ENCODE data around the gene TMEM125. TPM values are rescaled to one million over a fixed set of nuclear protein-coding genes. Genes with fewer than 3 reads are reported as not detected.

The TMEM125 gene
- total and polyA plus RNA-seq, 2 experiments from 2014 or later: not detected

DNA sequence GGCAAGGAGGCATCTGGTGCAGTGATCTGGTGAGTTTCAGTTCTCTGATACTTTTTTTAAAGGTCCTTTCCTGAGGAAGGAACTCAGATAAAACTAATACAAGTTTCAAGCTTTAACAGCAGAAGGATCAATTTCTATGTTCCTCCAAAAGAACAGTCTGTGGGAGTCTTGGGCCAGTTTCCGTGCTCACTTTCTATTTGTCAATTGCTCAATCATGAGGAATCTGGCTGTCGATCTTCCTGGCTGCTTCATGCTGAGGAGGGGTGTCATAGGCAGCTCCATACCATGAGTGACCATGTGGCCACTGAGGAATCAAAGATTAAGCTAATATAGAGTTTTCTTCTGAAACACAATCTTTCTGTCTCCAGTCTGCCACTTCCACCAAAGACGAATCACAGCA lies 11.4 kb upstream of the TMEM125 start:
- 44 to 48% methylated on average over 3 of the region's 3 CpGs for WGBS, 2 experiments (ENCODE audit: low coverage in 1 of 2, low lambda C conversion rate in 2 of 2, missing lambda C conversion rate in 2 of 2)
- TF ChIP-seq EZH2phosphoT487 (IDR thresholded peaks at IDR 0.05; ENCODE audit: insufficient read depth, low read depth) (no peak), EZH2 (IDR thresholded peaks at IDR 0.05; ENCODE audit: insufficient read depth, poor library complexity, severe bottlenecking) (no peak)
- no peaks in the 10 kb centered on the region for H3K9me2 ChIP-seq (ENCODE audit: insufficient read depth)
- H3K27me3 ChIP-seq (replicated peaks; ENCODE audit: insufficient read depth): peaks cover 4% of the 10 kb centered on the region
- no peak overlapping the region for H3K9ac ChIP-seq
- no peaks in the 10 kb centered on the region for H3K4me1 ChIP-seq (ENCODE audit: insufficient read depth)
- no peak overlapping the region for H2AFZ ChIP-seq
- no peak overlapping the region for H3K4me3 ChIP-seq
- DNase-seq: no peak
- in situ Hi-C loops (cut with MboI): no loop called here
- no peak overlapping the region for H3K4me2 ChIP-seq (ENCODE audit: unreplicated experiment)
- H3K79me2 ChIP-seq (ENCODE audit: insufficient read depth): no peaks in the 10 kb centered on the region
- H3K27ac ChIP-seq: no peak overlapping the region
- H4K20me1 ChIP-seq (ENCODE audit: insufficient read depth): no peaks in the 10 kb centered on the region
- no peaks in the 10 kb centered on the region for H3K36me3 ChIP-seq (ENCODE audit: low read depth)
- H3K9me3 ChIP-seq (ENCODE audit: low read depth): no peaks in the 10 kb centered on the region
- no peaks in the 10 kb centered on the region for H3F3A ChIP-seq (ENCODE audit: insufficient read depth)

DNA sequence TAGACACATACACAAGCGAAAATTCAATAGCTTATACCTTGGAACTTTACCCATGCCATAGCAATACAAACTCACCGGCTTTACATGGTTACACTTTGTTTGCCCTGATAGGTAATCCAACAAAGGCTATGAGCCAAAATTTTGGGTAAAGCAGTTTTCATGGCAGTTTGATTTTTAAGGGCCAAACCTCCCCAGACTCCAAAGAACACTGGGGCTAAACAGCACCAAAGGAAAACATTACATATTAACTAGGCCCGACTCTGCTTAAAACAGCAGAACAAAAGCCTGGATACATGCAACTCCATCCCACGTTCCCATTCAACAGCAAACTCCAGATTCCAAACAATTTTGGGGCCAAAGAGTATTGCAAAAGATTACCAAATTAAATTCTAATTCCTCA lies 4.4 kb upstream of the TMEM125 start:
- H3K27ac ChIP-seq: no peak overlapping the region
- H3K4me1 ChIP-seq (ENCODE audit: insufficient read depth): no peaks in the 10 kb centered on the region
- H4K20me1 ChIP-seq (ENCODE audit: insufficient read depth): no peaks in the 10 kb centered on the region
- H2AFZ ChIP-seq: no peak overlapping the region
- no peak for TF ChIP-seq EZH2 (IDR thresholded peaks at IDR 0.05; ENCODE audit: insufficient read depth, poor library complexity, severe bottlenecking)
- H3F3A ChIP-seq (ENCODE audit: insufficient read depth): no peaks in the 10 kb centered on the region
- 45 to 58% methylated on average over 4 of the region's 4 CpGs for WGBS, 2 experiments (ENCODE audit: low coverage in 1 of 2, low lambda C conversion rate in 2 of 2, missing lambda C conversion rate in 2 of 2)
- H3K4me2 ChIP-seq (ENCODE audit: unreplicated experiment): no peak overlapping the region
- H3K9ac ChIP-seq: no peak overlapping the region
- H3K79me2 ChIP-seq (ENCODE audit: insufficient read depth): no peaks in the 10 kb centered on the region
- DNase-seq: no peak
- no peaks in the 10 kb centered on the region for H3K9me2 ChIP-seq (ENCODE audit: insufficient read depth)
- H3K4me3 ChIP-seq: no peak overlapping the region
- H3K9me3 ChIP-seq (ENCODE audit: low read depth): no peaks in the 10 kb centered on the region
- no peaks in the 10 kb centered on the region for H3K36me3 ChIP-seq (ENCODE audit: low read depth)
- no peaks in the 10 kb centered on the region; the same call in 1 of the 2 replicates for H3K27me3 ChIP-seq (replicated peaks; ENCODE audit: insufficient read depth)
- in situ Hi-C loops (cut with MboI): no loop called here

DNA sequence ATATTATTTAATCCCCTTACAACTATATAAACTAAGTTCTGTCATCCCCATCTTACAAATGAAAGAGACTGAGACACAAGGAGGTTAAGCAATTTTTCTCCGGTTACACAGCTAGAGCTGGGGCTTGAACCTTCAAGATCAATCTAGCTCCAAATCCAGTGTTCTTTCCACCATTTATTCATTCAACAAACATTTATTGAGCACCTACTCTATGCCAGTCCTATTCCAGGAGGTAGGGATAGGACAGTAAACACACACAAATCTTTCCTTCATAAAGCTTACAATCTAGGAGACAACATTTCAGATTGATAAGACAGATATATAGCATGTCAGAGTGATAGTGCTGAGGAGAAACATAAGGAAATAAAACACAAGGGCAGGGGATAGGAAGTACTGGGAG lies 2.9 kb upstream of the TMEM125 start:
- TF ChIP-seq EZH2 (IDR thresholded peaks at IDR 0.05; ENCODE audit: insufficient read depth, poor library complexity, severe bottlenecking) (no peak), EZH2phosphoT487 (IDR thresholded peaks at IDR 0.05; ENCODE audit: insufficient read depth, low read depth) (no peak)
- H3K36me3 ChIP-seq (ENCODE audit: low read depth): no peaks in the 10 kb centered on the region
- WGBS, 2 experiments (ENCODE audit: low coverage in 1 of 2, low lambda C conversion rate in 2 of 2, missing lambda C conversion rate in 2 of 2): 81 to 100% methylated on average over 1 of the region's 1 CpG
- no peaks in the 10 kb centered on the region for H3K4me1 ChIP-seq (ENCODE audit: insufficient read depth)
- H3K27me3 ChIP-seq (replicated peaks; ENCODE audit: insufficient read depth): no peaks in the 10 kb centered on the region; the same call in 1 of the 2 replicates
- no peak overlapping the region for H2AFZ ChIP-seq
- no peaks in the 10 kb centered on the region for H3K9me3 ChIP-seq (ENCODE audit: low read depth)
- H3K4me2 ChIP-seq (ENCODE audit: unreplicated experiment): no peak overlapping the region
- no peaks in the 10 kb centered on the region for H3F3A ChIP-seq (ENCODE audit: insufficient read depth)
- H3K9me2 ChIP-seq (ENCODE audit: insufficient read depth): no peaks in the 10 kb centered on the region
- no peaks in the 10 kb centered on the region for H3K79me2 ChIP-seq (ENCODE audit: insufficient read depth)
- no peak overlapping the region for H3K27ac ChIP-seq
- no peaks in the 10 kb centered on the region for H4K20me1 ChIP-seq (ENCODE audit: insufficient read depth)
- no peak overlapping the region for H3K4me3 ChIP-seq
- in situ Hi-C loops (cut with MboI): no loop called here
- no peak overlapping the region for H3K9ac ChIP-seq
- no peak for DNase-seq

DNA sequence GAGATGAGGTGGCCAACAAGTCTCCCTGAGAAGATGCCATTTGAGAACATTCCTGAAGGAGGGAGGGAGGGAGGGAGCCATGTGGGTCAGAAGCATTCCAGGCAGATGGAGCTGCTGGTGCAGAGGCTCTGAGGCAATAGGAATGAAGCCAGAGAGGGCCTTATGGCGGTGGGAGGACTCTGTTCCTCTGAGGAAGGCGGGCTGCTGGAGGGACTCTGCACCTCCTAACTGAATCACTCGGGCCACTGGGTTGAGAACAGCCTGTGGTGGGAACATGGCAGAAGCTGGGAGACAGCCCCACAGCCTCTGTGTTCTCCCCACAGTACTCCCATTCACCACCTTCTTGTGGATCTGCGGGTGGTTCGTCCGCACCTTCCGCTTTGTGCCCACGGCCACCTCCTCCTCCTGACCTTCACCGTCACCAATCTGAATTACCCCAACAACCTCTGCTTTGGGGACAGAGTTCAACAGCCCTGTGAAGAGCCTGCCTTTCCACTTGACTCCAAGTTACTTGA lies 2.4 kb upstream of the TMEM125 start:
- Histone ChIP-seq H3K4me1 (ENCODE audit: insufficient read depth) (no peaks in the 10 kb centered on the region), H3K79me2 (ENCODE audit: insufficient read depth) (no peaks in the 10 kb centered on the region), H4K20me1 (ENCODE audit: insufficient read depth) (no peaks in the 10 kb centered on the region), H3K4me2 (ENCODE audit: unreplicated experiment) (no peak overlapping the region), H3K27ac (no peak overlapping the region), H3K9me2 (ENCODE audit: insufficient read depth) (no peaks in the 10 kb centered on the region), H3K36me3 (ENCODE audit: low read depth) (no peaks in the 10 kb centered on the region), H3K4me3 (no peak overlapping the region), H3K9ac (no peak overlapping the region), H3K9me3 (ENCODE audit: low read depth) (no peaks in the 10 kb centered on the region), H2AFZ (no peak overlapping the region), H3F3A (ENCODE audit: insufficient read depth) (no peaks in the 10 kb centered on the region), H3K27me3 (replicated peaks; ENCODE audit: insufficient read depth) (no peaks in the 10 kb centered on the region; the same call in 1 of the 2 replicates)
- peak; percentile 77 for DNase-seq
- TF ChIP-seq EZH2phosphoT487 (IDR thresholded peaks at IDR 0.05; ENCODE audit: insufficient read depth, low read depth): no peak
- in situ Hi-C loops (cut with MboI): no loop called here
- 71 to 75% methylated on average over 9 of the region's 9 CpGs for WGBS, 2 experiments (ENCODE audit: low coverage in 1 of 2, low lambda C conversion rate in 2 of 2, missing lambda C conversion rate in 2 of 2)

All from GM23248 (cell line).